Muscle of leg (tissue), 11 donors: ENCODE data around the gene SPAG9. TPM values are rescaled to one million over a fixed set of nuclear protein-coding genes. Genes with fewer than 3 reads are reported as not detected.

Experiments used
- DNase-seq: peaks from one replicate; pipeline ENCODE4 v3.0.0; 2013
- H3K27ac ChIP-seq: one replicate; pipeline ENCODE4 v1.5.1; 2013; ENCODE audit warnings: mild to moderate bottlenecking, low read length, control low read depth
- H3K27me3 ChIP-seq: one replicate; pipeline ENCODE4 v1.6.1; 2013; ENCODE audit warnings: low read length; ENCODE audit not compliant: control insufficient read depth, insufficient read depth
- H3K36me3 ChIP-seq: one replicate; pipeline ENCODE4 v1.6.1; 2013; ENCODE audit warnings: low read length; ENCODE audit not compliant: control insufficient read depth, insufficient read depth
- H3K4me1 ChIP-seq: one replicate; pipeline ENCODE4 v1.6.1; 2013; ENCODE audit warnings: low read length; ENCODE audit not compliant: control insufficient read depth, insufficient read depth
- H3K4me3 ChIP-seq: one replicate; pipeline ENCODE4 v1.5.1; 2013; ENCODE audit warnings: low read length, control low read depth
- H3K9me3 ChIP-seq: replicated peaks from 2 replicates; pipeline ENCODE4 v1.6.1; 2013; ENCODE audit warnings: low read depth, low read length; ENCODE audit not compliant: control insufficient read depth
- WGBS: methylation state at CpG from one replicate; pipeline ENCODE4 v1.1.5; 2013; ENCODE audit warnings: missing lambda C conversion rate; ENCODE audit not compliant: insufficient coverage; 5-methylcytosine and 5-hydroxymethylcytosine counted together
- polyA plus RNA-seq, 8 donors: library from polyadenylated mRNA; unstranded; fragments of 120-200 nt; gene quantifications; one replicate each; pipeline versions ENCODE4 v1.2.1 to v1.2.3, GENCODE V29; 2013; ENCODE audit warnings: inconsistent platforms in 1 of 8, low replicate concordance in 1 of 8; ENCODE audit not compliant: insufficient read length in 8 of 8, insufficient read depth in 1 of 8
- total RNA-seq: library from RNA; stranded (reverse); fragments of 120-200 nt; gene quantifications from one replicate; pipeline ENCODE4 v1.2.4, GENCODE V29; 2013

Gene SPAG9
- total and polyA plus RNA-seq, 9 donors: 48.4 to 81.4 (median 66.4) TPM

GRCh38 chr17:50916026-50916707, 204.5 kb downstream of the SPAG9 start:
- Histone ChIP-seq H3K27me3 (no peaks in the 10 kb centered on the region), H3K4me3 (no peak overlapping the region), H3K9me3 (no peaks in the 10 kb centered on the region), H3K27ac (peak overlapping the region; percentile 65), H3K4me1 (peaks cover 48% of the 10 kb centered on the region), H3K36me3 (no peaks in the 10 kb centered on the region)
- 29% methylated on average over 1 of the region's 2 CpGs for WGBS
- DNase-seq: no peak

GRCh38 chr17:50914505-50915063, 206.1 kb downstream of the SPAG9 start:
- WGBS: 60% methylated on average over 4 of the region's 11 CpGs
- Histone ChIP-seq H3K9me3 (no peaks in the 10 kb centered on the region), H3K4me3 (no peak overlapping the region), H3K4me1 (peaks cover 36% of the 10 kb centered on the region), H3K27me3 (no peaks in the 10 kb centered on the region), H3K36me3 (no peaks in the 10 kb centered on the region), H3K27ac (no peak overlapping the region)
- DNase-seq: no peak

- H3K9me3 ChIP-seq: no peaks in the 10 kb centered on the region
- WGBS: no CpG with 5 or more reads among the region's 2 CpGs
These were observed 207.5 kb downstream of the SPAG9 start for GRCh38 chr17:50913120-50913519.

More at GRCh38 chr17:50913120-50913519, 207.5 kb downstream of the SPAG9 start:
- Histone ChIP-seq H3K36me3 (no peaks in the 10 kb centered on the region), H3K4me1 (peaks cover 26% of the 10 kb centered on the region), H3K4me3 (no peak overlapping the region), H3K27me3 (no peaks in the 10 kb centered on the region), H3K27ac (no peak overlapping the region)
- DNase-seq: no peak

Other genes starting within 250 kb of the SPAG9 start
- gene NME1, start 32.7 kb upstream of the SPAG9 start, total RNA-seq: 98.0 TPM
- gene NME1, start 32.7 kb upstream of the SPAG9 start, polyA plus RNA-seq: 10 to 100 TPM; 54.2 to 74.6 (median 57.4) TPM
- gene NME2, start 45.5 kb upstream of the SPAG9 start, total RNA-seq: 469 TPM
- gene NME2, start 45.5 kb upstream of the SPAG9 start, polyA plus RNA-seq: 100 to 1,000 TPM; 333 to 419 (median 370) TPM
- gene MBTD1, start 139.2 kb upstream of the SPAG9 start, total RNA-seq: 17.6 TPM
- 10 to 100 TPM; 17.3 to 25.0 (median 20.7) TPM for gene MBTD1, start 139.2 kb upstream of the SPAG9 start, polyA plus RNA-seq
- 29.5 TPM for gene UTP18, start 139.7 kb upstream of the SPAG9 start, total RNA-seq
- 10 to 100 TPM; 25.3 to 31.6 (median 27.3) TPM for gene UTP18, start 139.7 kb upstream of the SPAG9 start, polyA plus RNA-seq